HG03442 (cell line): ENCODE measurements around the gene KRT7.

Source experiments
- ATAC-seq: cut with Tn5 transposase; IDR thresholded peaks from one replicate; pipeline ENCODE4 v1.9.1; 2021; ENCODE audit warnings: mild to moderate bottlenecking, moderate library complexity; ENCODE audit not compliant: unreplicated experiment

The KRT7 gene

DNA sequence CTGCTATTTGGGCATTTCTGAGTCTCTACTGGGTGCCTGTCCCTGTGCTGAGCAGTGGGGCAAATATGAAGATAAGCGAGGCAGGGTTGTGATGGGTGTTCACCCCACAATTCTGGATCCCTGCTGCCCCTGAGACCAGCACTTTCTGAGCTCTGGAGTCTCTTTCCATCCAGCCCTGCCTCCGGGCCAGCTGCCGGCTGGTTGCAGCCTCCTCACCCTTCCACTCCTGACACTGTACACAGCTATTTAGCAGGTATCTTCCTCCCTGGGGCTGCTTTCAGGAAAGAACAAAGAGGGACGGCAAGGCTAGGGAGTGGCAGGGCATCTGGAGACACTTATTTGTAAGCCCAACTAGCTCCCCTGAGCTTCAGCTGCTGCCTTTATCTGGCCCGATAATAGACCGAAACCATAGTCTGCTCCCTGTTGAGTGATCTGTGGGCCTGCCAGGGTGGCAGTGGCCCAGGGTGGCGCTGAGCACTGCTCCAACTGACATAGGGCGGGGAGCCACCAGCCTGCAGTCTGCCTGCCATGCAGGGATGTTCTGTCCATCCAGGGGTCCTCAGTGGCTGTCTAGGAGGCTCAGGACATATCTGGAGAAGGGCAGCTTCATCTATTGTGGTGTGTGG, 33.6 kb upstream of the KRT7 start:
- no peak for ATAC-seq

GRCh38 chr12:52200086-52200780, 32.8 kb upstream of the KRT7 start:
- ATAC-seq: no peak

GRCh38 chr12:52200781-52201450, 32.1 kb upstream of the KRT7 start:
- ATAC-seq: no peak

DNA sequence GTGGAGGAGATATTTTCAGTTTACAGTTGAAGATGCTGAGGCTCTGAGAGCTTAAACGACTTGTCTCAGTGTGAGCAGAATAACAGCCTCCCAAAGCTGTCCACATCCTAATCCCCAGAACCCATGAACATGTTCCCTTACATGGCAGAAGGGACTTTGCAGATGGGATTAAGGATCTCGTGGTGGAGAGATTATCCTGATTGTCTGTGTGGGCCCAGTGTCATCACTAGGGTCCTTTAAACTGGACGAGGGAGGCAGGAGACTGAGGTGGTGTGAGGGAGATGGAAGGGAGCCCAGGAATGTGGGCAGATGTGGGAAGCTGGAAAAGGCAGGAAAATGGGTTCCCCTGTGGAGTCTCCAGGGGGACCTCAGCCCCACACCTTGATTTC, 31.6 kb upstream of the KRT7 start:
- no peak for ATAC-seq

- no peak for ATAC-seq
These were observed 30.5 kb upstream of the KRT7 start for GRCh38 chr12:52202361-52203078.

- no peak for ATAC-seq
These were observed 29.7 kb upstream of the KRT7 start for GRCh38 chr12:52203079-52203921.

GRCh38 chr12:52204095-52204930, 28.7 kb upstream of the KRT7 start:
- no peak for ATAC-seq

DNA sequence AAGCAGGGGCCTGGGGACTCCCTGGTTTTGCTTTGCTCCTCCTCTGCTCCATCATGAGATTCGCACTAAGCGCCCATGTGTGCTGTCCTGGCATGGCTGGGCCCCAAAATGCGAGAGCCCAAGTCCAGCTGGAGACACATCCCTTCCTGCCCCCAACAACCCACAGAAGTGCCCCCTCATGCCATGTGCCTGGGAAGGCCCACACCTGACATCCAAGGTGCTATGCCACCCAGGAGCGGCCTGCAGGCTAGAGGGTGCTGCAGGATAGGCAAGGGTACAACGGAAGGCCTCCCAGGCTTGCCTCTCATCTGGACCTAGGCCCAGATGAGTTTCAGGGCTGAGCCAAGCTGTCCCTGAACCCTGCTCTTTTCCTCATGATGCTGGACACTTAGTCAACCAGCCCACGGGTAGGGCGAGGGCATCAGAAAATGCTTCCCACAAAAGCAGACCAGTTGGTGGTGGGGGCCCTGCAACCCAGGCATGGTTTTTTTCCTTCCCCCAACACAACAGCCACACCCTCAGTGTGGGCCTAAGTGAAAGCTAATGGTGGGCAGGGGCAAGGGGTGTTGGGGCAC, 28.0 kb upstream of the KRT7 start:
- no peak for ATAC-seq

- ATAC-seq: no peak
These were observed 27.3 kb upstream of the KRT7 start for GRCh38 chr12:52205612-52206303.

DNA sequence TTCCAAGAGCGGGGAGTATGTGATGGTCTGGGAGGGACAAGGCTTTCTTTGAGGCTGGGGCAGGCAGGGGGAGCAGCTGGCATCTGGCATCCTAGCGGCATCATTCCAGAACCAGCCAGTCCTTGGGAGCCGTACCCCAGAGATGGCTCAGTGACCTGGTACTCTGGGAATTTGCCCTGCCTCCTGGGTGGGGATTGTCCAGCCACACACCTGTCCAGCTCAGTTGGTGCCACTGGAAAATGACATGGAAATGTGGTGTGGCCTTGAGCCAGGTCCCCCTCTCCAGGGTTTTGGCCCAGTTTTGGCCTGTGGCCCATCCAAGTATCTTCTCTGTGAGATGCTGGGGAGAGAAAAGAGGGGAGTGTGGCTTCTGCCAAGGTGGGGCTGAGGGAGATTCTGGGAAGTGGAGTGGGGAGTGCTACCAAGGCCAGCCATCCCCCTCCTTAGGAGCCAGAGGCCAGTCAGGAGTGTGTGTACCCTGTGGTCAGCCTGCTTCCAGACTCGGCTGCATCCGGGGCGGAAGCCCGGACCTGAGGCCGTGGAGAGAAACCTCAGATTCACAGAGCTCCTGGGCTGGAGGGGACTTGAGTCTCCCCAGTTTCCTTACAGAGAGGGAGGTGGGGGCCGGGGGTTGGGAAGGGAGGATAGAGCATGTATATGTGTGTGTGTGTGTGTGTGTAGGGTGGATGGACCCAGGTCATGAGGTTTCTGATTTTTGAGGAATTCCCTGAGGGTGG, 26.6 kb upstream of the KRT7 start:
- ATAC-seq: no peak

DNA sequence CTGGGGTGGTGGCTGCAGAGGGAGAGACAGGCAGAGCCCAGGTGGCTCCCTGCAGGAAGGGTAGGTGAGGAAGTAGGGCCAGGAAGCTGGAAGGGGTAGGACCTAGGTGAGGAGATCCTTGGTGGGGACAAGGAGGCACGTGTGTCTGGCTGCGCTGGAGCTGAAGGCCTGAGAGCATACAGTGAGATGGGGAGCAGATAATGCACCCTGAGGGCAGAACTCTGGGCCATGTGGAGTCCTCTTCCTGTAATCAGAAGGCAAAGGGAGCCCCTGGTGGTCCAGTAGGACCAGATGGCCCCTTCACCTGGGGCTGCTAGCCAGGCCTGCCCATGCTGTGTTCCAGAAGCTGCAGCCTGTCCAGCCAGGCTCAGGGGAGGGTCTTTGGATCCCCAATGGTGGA, 25.9 kb upstream of the KRT7 start:
- no peak for ATAC-seq

- no peak for ATAC-seq
These were observed 25.1 kb upstream of the KRT7 start for GRCh38 chr12:52207895-52208294.

DNA sequence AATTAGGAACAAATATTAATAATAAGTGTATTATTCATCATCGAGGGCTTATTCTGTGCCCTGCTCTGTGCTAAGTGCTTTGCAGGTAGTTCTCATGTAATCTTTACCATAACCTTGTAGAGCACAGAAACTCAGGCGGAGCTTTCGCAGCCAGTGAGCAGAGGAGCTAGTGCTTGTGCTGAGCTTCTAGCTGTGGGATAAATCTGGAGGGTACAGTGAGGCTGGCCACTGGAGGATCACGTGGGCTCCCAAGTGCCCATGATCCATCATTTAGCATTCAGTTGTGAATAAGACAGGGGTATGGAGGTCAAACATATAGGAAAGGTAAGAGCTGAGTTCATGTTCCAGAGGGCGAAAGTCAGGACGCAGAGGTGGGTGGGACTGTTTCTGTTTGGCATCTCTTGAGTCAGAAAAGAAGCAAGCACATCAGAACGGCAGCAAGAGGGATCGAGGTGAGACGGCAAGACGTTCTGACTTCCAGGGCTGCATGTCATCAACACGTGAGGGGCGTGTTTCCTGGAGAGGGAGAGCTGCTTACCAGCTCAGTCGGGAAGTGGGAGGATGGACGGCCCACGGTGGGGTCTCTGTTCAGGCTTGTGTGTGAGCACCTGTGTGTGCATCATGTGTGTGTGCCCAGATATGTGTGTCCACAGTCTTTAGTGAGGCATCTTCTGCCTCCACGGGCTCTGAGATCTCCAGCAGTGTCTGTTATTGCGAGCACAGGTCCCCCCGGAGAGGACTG, 24.4 kb upstream of the KRT7 start:
- ATAC-seq: no peak

DNA sequence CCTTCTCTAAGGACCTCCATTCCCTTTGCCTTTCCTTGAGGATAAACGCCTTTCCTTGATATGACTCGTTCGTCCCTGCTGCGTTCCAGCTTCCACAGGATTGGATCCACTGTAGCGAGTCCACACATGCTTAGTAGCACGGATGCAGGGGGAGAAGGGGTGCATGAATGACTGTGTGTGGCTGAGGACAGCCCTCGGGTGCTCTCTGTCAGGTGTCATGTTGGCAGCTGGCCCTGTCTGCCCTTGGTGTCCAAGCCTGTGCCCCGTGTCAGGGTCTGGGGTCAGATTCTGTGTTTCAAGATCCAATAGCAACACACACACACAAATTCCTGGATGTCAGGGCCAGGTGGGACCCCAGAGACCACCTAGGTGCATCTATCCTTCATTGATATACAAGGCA, 23.7 kb upstream of the KRT7 start:
- no peak for ATAC-seq

DNA sequence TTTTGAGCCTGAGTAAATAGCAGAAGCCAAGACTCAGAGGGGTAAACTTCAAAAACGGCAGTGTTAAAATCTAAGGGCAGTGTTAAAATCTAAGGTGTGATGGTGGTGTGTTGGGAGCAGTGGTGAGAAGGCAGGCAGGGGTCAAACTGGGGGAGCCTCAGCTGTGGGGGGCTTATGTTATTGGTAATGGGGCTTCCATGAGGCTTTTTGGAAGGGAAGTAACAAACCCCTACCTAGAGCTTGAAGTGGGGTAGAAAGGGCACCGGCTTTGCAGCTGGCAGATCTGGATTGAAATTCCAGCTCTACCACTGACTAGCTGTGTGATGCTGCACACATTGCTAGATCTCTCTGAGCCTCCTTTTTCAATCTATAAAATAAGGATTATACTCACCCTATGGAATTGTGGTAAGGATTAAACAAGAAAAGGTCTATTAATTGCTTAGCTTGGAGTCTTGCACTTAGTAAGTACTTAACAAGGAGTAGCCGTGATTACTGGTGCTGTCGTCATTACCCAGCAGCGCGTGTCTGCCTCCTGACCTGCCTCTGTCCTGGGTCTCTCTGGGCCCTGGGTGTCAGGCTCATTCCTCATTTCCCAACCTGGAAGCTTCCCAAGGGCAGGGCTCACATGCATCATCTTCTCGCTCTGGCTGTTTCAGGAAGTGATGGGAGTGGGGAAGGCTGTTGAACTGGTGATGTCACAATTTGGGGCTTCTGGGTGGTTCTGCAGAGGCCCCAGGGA, 22.7 kb upstream of the KRT7 start:
- no peak for ATAC-seq

- no peak for ATAC-seq
These were observed 22.0 kb upstream of the KRT7 start for GRCh38 chr12:52210925-52211650.
